Upper lobe of left lung (tissue), 6 donors: ENCODE results near the gene NOS1AP. TPM values are rescaled to one million over a fixed set of nuclear protein-coding genes. Genes with fewer than 3 reads are reported as not detected.
A peak's percentile ranks its signal among the peaks of the same experiment; 100 is the strongest.

ENCODE experiments used
- ATAC-seq, 2 donors: fragments of 200-7000 bp; cut with Tn5 transposase; one replicate each; pipeline ENCODE4 v1.9.1; 2022; ENCODE audit warnings: mild to moderate bottlenecking in 2 of 2, moderate library complexity in 2 of 2; ENCODE audit not compliant: low FRiP score in 2 of 2
- DNase-seq, 2 donors: peaks; one replicate each; pipeline ENCODE4 v3.0.0-alpha.2; 2019 to 2020
- H3K27ac ChIP-seq, 4 donors: fragments of 200-600 bp; sonication (generic); one replicate each; pipeline ENCODE4 v1.5.1; 2016 to 2019
- H3K27me3 ChIP-seq, 4 donors: fragments of 200-600 bp; sonication (generic); one replicate each; pipeline ENCODE4 v1.5.1; 2017 to 2019
- H3K36me3 ChIP-seq, 4 donors: fragments of 200-600 bp; sonication (generic); one replicate each; pipeline ENCODE4 v1.5.1; 2016 to 2019
- H3K4me1 ChIP-seq, 4 donors: fragments of 200-600 bp; sonication (generic); one replicate each; pipeline ENCODE4 v1.5.1; 2018 to 2019
- H3K4me3 ChIP-seq, 4 donors: fragments of 200-600 bp; sonication (generic); one replicate each; pipeline ENCODE4 v1.5.1; 2017 to 2019; ENCODE audit warnings: mild to moderate bottlenecking in 2 of 4, moderate library complexity in 1 of 4
- H3K9me3 ChIP-seq, 4 donors: fragments of 200-600 bp; sonication (generic); one replicate each; pipeline ENCODE4 v1.5.1; 2018 to 2019
- CTCF ChIP-seq, 6 experiments: fragments of 450-650 bp in 4 of 6; fragments of 200-600 bp in 2 of 6; sonication (generic) in 2 of 6; IDR thresholded peaks; one replicate each; pipeline ENCODE4 v1.5.1; 2016 to 2019; ENCODE audit warnings: antibody characterized with exemption in 6 of 6
- EP300 ChIP-seq, 4 donors: sonication (generic); formaldehyde crosslinking; IDR thresholded peaks; one replicate each; pipeline ENCODE4 v1.5.1; 2017; ENCODE audit warnings: antibody characterized with exemption in 4 of 4, control low read depth in 2 of 4
- POLR2A ChIP-seq, 4 donors: fragments of 450-650 bp; IDR thresholded peaks; one replicate each; pipeline ENCODE4 v1.5.1; 2016 to 2017; ENCODE audit warnings: antibody characterized with exemption in 4 of 4, mild to moderate bottlenecking in 2 of 4
- POLR2AphosphoS5 ChIP-seq, 2 donors: sonication (generic); formaldehyde crosslinking; IDR thresholded peaks; one replicate each; pipeline ENCODE4 v1.5.1; 2017; ENCODE audit warnings: antibody characterized with exemption in 2 of 2
- WGBS, 2 donors: methylation state at CpG; one replicate each; pipeline ENCODE4 v1.1.5; 2017 to 2018; 5-methylcytosine and 5-hydroxymethylcytosine counted together
- total RNA-seq, 6 donors: library from RNA; depleted of rRNA in 4 of 6; stranded (reverse); fragments of >200 nt in 4 of 6; gene quantifications; one replicate each; pipeline versions ENCODE4 v1.1.0 to v1.2.1, GENCODE V29; 2016 to 2021
- donor health status: DM: no; HTN: no; CAD: no; lungs with moderate emphysema.
- donor health status: DM: no; HTN: yes; CAD: no; lungs with severe emphysema.

The NOS1AP gene
- total RNA-seq, 6 donors from 2014 or later, result 5.3 to 16.4 (median 6.5) TPM

DNA sequence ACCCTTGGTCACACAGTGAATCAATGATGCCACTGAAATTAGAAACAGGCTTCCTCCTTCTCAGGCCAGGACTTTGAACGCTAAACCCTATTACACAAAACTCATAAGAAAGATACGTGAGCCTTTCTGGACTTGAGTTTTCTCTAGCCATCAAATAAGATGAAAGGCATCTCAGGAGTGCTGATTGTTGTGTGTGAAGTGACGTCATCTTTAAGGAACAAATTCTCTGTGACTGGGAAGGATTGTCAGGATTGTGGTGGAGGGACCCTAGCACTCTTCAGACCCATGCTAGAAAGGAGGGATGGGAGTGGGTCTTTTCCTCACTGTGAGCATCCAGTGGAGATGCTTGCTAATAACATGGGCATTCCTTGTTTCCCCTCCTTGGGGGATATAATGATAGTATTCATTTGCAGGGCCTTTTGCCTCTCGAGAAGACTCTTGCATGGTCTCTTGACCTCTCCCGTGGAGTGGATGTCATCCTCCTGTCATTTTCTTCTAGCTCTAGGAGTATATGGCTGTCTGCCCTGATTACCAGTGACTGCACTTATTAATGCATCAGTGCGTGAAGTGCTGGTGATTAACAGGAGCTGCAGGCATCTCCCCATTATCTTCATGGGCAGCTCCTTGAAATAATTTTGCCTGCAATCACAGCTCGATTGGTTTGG lies 267.3 kb downstream of the NOS1AP start:
- ATAC-seq, result no peak
- H3K27me3 ChIP-seq, result no peaks in the 10 kb centered on the region
- H3K36me3 ChIP-seq, result no peaks in the 10 kb centered on the region
- 82 to 86% methylated on average over 7 of the region's 7 CpGs for WGBS, 2 donors
- peak overlapping the region in 1 of 4 donors; percentile 3 for H3K27ac ChIP-seq
- no peak overlapping the region for H3K4me3 ChIP-seq
- DNase-seq, result no peak
- no peak for TF ChIP-seq POLR2A (IDR thresholded peaks at IDR 0.05)
- TF ChIP-seq POLR2AphosphoS5 (IDR thresholded peaks at IDR 0.05), result no peak
- no peak for TF ChIP-seq EP300 (IDR thresholded peaks at IDR 0.05)
- TF ChIP-seq CTCF (IDR thresholded peaks at IDR 0.05), result no peak
- peaks cover 0 to 9% (median 0%) of the 10 kb centered on the region in 4 donors for H3K4me1 ChIP-seq
- H3K9me3 ChIP-seq, result no peaks in the 10 kb centered on the region

GRCh38 chr1:162342452-162342983 lies 273.0 kb downstream of the NOS1AP start:
- DNase-seq (no peak), ATAC-seq (no peak)
- H3K4me1 ChIP-seq, result no peaks in the 10 kb centered on the region
- H3K36me3 ChIP-seq, result no peaks in the 10 kb centered on the region
- H3K9me3 ChIP-seq, result no peaks in the 10 kb centered on the region
- no peak overlapping the region for H3K4me3 ChIP-seq
- WGBS, 2 donors, result 93 to 100% methylated on average over 1 of the region's 1 CpG
- no peak overlapping the region for H3K27ac ChIP-seq
- TF ChIP-seq POLR2AphosphoS5 (IDR thresholded peaks at IDR 0.05) (no peak), EP300 (IDR thresholded peaks at IDR 0.05) (no peak), POLR2A (IDR thresholded peaks at IDR 0.05) (no peak), CTCF (IDR thresholded peaks at IDR 0.05) (no peak)
- H3K27me3 ChIP-seq, result no peaks in the 10 kb centered on the region

- no peak overlapping the region for H3K27ac ChIP-seq
- no peak for ATAC-seq
- H3K4me1 ChIP-seq, result no peaks in the 10 kb centered on the region
- DNase-seq, result no peak
- 84 to 86% methylated on average over 5 of the region's 5 CpGs for WGBS, 2 donors
- no peaks in the 10 kb centered on the region for H3K27me3 ChIP-seq
- H3K9me3 ChIP-seq, result no peaks in the 10 kb centered on the region
- no peak for TF ChIP-seq POLR2A (IDR thresholded peaks at IDR 0.05)
- no peak for TF ChIP-seq POLR2AphosphoS5 (IDR thresholded peaks at IDR 0.05)
- no peak for TF ChIP-seq EP300 (IDR thresholded peaks at IDR 0.05)
- no peaks in the 10 kb centered on the region for H3K36me3 ChIP-seq
- H3K4me3 ChIP-seq, result no peak overlapping the region
Measured at GRCh38 chr1:162343470-162343869, 274.0 kb downstream of the NOS1AP start.

GRCh38 chr1:162347281-162347680 lies 277.8 kb downstream of the NOS1AP start:
- no peaks in the 10 kb centered on the region for H3K27me3 ChIP-seq
- peaks cover 0 to 11% (median 3%) of the 10 kb centered on the region in 4 donors for H3K4me1 ChIP-seq
- DNase-seq, result no peak
- H3K4me3 ChIP-seq, result no peak overlapping the region
- TF ChIP-seq POLR2AphosphoS5 (IDR thresholded peaks at IDR 0.05) (no peak), POLR2A (IDR thresholded peaks at IDR 0.05) (no peak), CTCF (IDR thresholded peaks at IDR 0.05) (no peak), EP300 (IDR thresholded peaks at IDR 0.05) (no peak)
- no peak for ATAC-seq
- H3K27ac ChIP-seq, result no peak overlapping the region
- H3K36me3 ChIP-seq, result no peaks in the 10 kb centered on the region
- no peaks in the 10 kb centered on the region for H3K9me3 ChIP-seq
- 55 to 62% methylated on average over 3 of the region's 3 CpGs for WGBS, 2 donors

GRCh38 chr1:162349635-162350330 lies 280.3 kb downstream of the NOS1AP start:
- Histone ChIP-seq H3K27me3 (no peaks in the 10 kb centered on the region), H3K4me1 (peaks cover 3 to 25% (median 5%) of the 10 kb centered on the region in 4 donors), H3K36me3 (no peaks in the 10 kb centered on the region), H3K27ac (peak overlapping the region in 1 of 4 donors; percentile 36), H3K4me3 (no peak overlapping the region), H3K9me3 (no peaks in the 10 kb centered on the region)
- no peak for ATAC-seq
- DNase-seq, result no peak
- TF ChIP-seq POLR2AphosphoS5 (IDR thresholded peaks at IDR 0.05) (no peak), EP300 (IDR thresholded peaks at IDR 0.05) (no peak), CTCF (IDR thresholded peaks at IDR 0.05) (no peak)
- 59 to 67% methylated on average over 11 of the region's 11 CpGs for WGBS, 2 donors
